Mammary epithelial cell (primary cell): ENCODE data around the gene HTD2.

Experiments used
- EZH2 ChIP-seq: IDR thresholded peaks from 2 replicates; pipeline ENCODE4 v1.6.1; 2012; ENCODE audit warnings: low read length, inconsistent platforms, borderline replicate concordance
- TF ChIP-seq, protein P1 (sequence below), 2 donors: IDR thresholded peaks in 1 of 2; conservative IDR thresholded peaks in 1 of 2; 2 replicates each; pipeline ENCODE4 v1.5.1; 2011 to 2012; ENCODE audit warnings: inconsistent platforms in 2 of 2, low read length in 2 of 2, mild to moderate bottlenecking in 2 of 2, control low read depth in 1 of 2, low read depth in 1 of 2; ENCODE audit not compliant: insufficient read depth in 1 of 2; ENCODE audit errors: extremely low read depth in 1 of 2

- TF ChIP-seq, protein P1, sequence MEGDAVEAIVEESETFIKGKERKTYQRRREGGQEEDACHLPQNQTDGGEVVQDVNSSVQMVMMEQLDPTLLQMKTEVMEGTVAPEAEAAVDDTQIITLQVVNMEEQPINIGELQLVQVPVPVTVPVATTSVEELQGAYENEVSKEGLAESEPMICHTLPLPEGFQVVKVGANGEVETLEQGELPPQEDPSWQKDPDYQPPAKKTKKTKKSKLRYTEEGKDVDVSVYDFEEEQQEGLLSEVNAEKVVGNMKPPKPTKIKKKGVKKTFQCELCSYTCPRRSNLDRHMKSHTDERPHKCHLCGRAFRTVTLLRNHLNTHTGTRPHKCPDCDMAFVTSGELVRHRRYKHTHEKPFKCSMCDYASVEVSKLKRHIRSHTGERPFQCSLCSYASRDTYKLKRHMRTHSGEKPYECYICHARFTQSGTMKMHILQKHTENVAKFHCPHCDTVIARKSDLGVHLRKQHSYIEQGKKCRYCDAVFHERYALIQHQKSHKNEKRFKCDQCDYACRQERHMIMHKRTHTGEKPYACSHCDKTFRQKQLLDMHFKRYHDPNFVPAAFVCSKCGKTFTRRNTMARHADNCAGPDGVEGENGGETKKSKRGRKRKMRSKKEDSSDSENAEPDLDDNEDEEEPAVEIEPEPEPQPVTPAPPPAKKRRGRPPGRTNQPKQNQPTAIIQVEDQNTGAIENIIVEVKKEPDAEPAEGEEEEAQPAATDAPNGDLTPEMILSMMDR (conservative IDR thresholded peaks at IDR 0.05 in 1 of 2, IDR thresholded peaks at IDR 0.05 in 1 of 2; ENCODE audit: extremely low read depth in 1 of 2, insufficient read depth in 1 of 2, low read depth in 1 of 2, low read length in 2 of 2) = no peak
- no peak for TF ChIP-seq EZH2
These were observed 43.7 kb downstream of the HTD2 start for GRCh38 chr3:58349792-58350626.
